GM21825 (cell line): ENCODE data around the gene AK3.
A peak's percentile ranks its signal among the peaks of the same experiment; 100 is the strongest.
"Not testable (repeated sequence)": the region's sequence is repeated elsewhere in the genome, so short reads cannot be mapped to it uniquely, and the experiment has no call there.

Experiments
- ATAC-seq: cut with Tn5 transposase; IDR thresholded peaks from one replicate; pipeline ENCODE4 v1.9.1; 2021; ENCODE audit warnings: mild to moderate bottlenecking, moderate library complexity; ENCODE audit not compliant: unreplicated experiment

Gene AK3

GRCh38 chr9:4740638-4741364 lies at the start of gene AK3:
TSS of gene AK3 (minus strand) at chr9:4741202. CDS start at chr9:4741087, 115 bp downstream.
- peak; percentile 94 for ATAC-seq

- ATAC-seq, result no peak
These were observed 47.7 kb upstream of the AK3 start for GRCh38 chr9:4788703-4789102.

GRCh38 chr9:4787876-4788275 lies 46.9 kb upstream of the AK3 start:
- ATAC-seq, result no peak

- no peak for ATAC-seq
These were observed 45.6 kb upstream of the AK3 start for GRCh38 chr9:4786599-4786998.

- ATAC-seq, result no peak
These were observed 43.4 kb upstream of the AK3 start for GRCh38 chr9:4784403-4784802.

- not testable (repeated sequence) for ATAC-seq
These were observed 42.2 kb upstream of the AK3 start for GRCh38 chr9:4783191-4783590.

- no peak for ATAC-seq
These were observed 40.4 kb upstream of the AK3 start for GRCh38 chr9:4781408-4781807.

GRCh38 chr9:4780651-4781050 lies 39.6 kb upstream of the AK3 start:
- ATAC-seq, result no peak

GRCh38 chr9:4774958-4775357 lies 34.0 kb upstream of the AK3 start:
- not testable (repeated sequence) for ATAC-seq

GRCh38 chr9:4774209-4774608 lies 33.2 kb upstream of the AK3 start:
- ATAC-seq, result no peak

GRCh38 chr9:4771788-4772187 lies 30.8 kb upstream of the AK3 start:
- no peak for ATAC-seq

- ATAC-seq, result no peak
These were observed 28.5 kb upstream of the AK3 start for GRCh38 chr9:4769321-4770080.

GRCh38 chr9:4768681-4769080 lies 27.7 kb upstream of the AK3 start:
- ATAC-seq, result no peak

GRCh38 chr9:4764033-4764432 lies 23.0 kb upstream of the AK3 start:
- no peak for ATAC-seq

GRCh38 chr9:4762886-4763541 lies 22.0 kb upstream of the AK3 start:
- ATAC-seq, result peak; percentile 30

GRCh38 chr9:4762108-4762885 lies 21.3 kb upstream of the AK3 start:
- peak; percentile 75 for ATAC-seq

- no peak for ATAC-seq
These were observed 19.1 kb upstream of the AK3 start for GRCh38 chr9:4760122-4760521.

GRCh38 chr9:4756420-4756819 lies 15.4 kb upstream of the AK3 start:
- ATAC-seq, result no peak

GRCh38 chr9:4755026-4755609 lies 14.1 kb upstream of the AK3 start:
- ATAC-seq, result no peak

GRCh38 chr9:4754530-4754929 lies 13.5 kb upstream of the AK3 start:
- not testable (repeated sequence) for ATAC-seq
